ENCODE data around the gene POLE2. TPM values are rescaled to one million over a fixed set of nuclear protein-coding genes. Genes with fewer than 3 reads are reported as not detected.

Gene POLE2
- total RNA-seq, 1 donor from 2014 or later = 4.9 TPM

DNA sequence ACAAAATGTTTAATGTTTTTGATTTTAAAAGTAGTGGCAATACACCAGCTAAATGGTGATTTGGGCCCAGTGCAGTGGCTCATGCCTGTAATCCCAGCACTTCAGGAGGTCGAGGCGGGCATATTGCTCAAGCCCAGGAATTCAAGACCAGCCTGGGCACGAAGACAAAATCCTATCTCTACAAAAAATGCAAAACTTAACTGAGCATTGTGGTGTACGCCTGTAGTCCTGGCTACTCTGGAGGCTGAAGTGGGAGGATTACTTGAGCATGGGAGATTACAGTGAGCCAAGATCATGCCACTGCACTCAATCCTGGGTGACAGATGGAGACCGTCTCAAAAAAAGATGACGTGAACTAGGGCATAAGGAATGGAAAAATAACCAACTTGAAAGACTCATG lies 72.2 kb downstream of the POLE2 start:
- intact Hi-C loops (cut with DNase I) = no loop called here
- Histone ChIP-seq H3K4me3 (no peak overlapping the region), H3K4me1 (peaks cover 14% of the 10 kb centered on the region), H3K27me3 (no peaks in the 10 kb centered on the region), H3K36me3 (peaks cover 0 to 20% of the 10 kb centered on the region in 2 donors), H3K9me3 (no peaks in the 10 kb centered on the region), H3K27ac (no peak overlapping the region)
- DNase-seq (ENCODE audit: extremely low spot score in 2 of 2) = no peak
- TF ChIP-seq POLR2A (IDR thresholded peaks at IDR 0.05) = no peak
- TF ChIP-seq, protein P1, sequence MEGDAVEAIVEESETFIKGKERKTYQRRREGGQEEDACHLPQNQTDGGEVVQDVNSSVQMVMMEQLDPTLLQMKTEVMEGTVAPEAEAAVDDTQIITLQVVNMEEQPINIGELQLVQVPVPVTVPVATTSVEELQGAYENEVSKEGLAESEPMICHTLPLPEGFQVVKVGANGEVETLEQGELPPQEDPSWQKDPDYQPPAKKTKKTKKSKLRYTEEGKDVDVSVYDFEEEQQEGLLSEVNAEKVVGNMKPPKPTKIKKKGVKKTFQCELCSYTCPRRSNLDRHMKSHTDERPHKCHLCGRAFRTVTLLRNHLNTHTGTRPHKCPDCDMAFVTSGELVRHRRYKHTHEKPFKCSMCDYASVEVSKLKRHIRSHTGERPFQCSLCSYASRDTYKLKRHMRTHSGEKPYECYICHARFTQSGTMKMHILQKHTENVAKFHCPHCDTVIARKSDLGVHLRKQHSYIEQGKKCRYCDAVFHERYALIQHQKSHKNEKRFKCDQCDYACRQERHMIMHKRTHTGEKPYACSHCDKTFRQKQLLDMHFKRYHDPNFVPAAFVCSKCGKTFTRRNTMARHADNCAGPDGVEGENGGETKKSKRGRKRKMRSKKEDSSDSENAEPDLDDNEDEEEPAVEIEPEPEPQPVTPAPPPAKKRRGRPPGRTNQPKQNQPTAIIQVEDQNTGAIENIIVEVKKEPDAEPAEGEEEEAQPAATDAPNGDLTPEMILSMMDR (IDR thresholded peaks at IDR 0.05) = no peak
- no peak for TF ChIP-seq POLR2AphosphoS5 (IDR thresholded peaks at IDR 0.05; ENCODE audit: insufficient read depth in 1 of 2, low read depth in 1 of 2)

DNA sequence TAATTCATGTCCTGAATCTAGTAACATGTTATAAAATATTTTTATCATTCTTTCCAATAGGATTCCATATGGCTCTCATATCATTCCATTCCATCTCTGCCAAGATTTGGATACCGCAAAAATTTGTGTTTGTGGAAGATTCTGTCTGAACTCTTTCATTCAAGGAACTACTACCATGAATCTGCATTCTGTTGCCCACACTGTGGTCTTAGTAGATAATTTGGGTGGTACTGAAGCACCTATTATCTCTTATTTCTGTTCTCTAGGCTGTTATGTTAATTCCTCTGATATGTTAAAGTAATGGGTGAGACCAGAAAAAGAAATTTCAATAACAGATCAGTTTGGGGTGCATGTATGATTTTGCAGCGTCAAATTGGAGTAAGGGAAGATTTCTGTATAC lies 73.8 kb downstream of the POLE2 start:
- peaks cover 7% of the 10 kb centered on the region for H3K4me1 ChIP-seq
- intact Hi-C loops (cut with DNase I) = no loop called here
- DNase-seq (ENCODE audit: extremely low spot score in 2 of 2) = no peak
- no peak overlapping the region for H3K27ac ChIP-seq
- H3K27me3 ChIP-seq = no peaks in the 10 kb centered on the region
- H3K4me3 ChIP-seq = no peak overlapping the region
- TF ChIP-seq POLR2AphosphoS5 (IDR thresholded peaks at IDR 0.05; ENCODE audit: insufficient read depth in 1 of 2, low read depth in 1 of 2) (no peak), POLR2A (IDR thresholded peaks at IDR 0.05) (no peak)
- TF ChIP-seq, protein P1 (IDR thresholded peaks at IDR 0.05) = no peak
- H3K9me3 ChIP-seq = no peaks in the 10 kb centered on the region
- H3K36me3 ChIP-seq = peaks cover 0 to 20% of the 10 kb centered on the region in 2 donors

DNA sequence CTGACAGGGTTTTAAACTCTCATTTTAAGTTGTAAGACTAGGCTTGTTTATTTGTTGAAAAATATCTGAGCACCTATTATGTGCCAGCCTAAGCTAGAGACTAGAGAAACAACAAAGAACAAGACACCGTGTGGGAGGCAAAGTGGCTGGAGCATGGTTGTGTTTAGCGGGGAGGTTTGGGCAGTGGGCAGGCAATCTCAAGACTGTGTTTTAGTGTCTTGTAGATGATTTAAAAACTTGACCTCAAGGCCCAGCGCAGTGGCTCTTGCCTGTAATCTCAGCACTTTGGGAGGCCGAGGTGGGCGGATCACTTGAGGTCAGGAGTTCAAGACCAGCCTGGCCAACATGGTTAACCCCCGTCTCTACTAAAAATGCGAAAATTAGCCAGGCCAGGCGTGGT lies 75.3 kb downstream of the POLE2 start:
- TF ChIP-seq, protein P1 (IDR thresholded peaks at IDR 0.05) = no peak
- TF ChIP-seq POLR2AphosphoS5 (IDR thresholded peaks at IDR 0.05; ENCODE audit: insufficient read depth in 1 of 2, low read depth in 1 of 2) = no peak
- no peak for TF ChIP-seq POLR2A (IDR thresholded peaks at IDR 0.05)
- intact Hi-C loops (cut with DNase I) = no loop called here

DNA sequence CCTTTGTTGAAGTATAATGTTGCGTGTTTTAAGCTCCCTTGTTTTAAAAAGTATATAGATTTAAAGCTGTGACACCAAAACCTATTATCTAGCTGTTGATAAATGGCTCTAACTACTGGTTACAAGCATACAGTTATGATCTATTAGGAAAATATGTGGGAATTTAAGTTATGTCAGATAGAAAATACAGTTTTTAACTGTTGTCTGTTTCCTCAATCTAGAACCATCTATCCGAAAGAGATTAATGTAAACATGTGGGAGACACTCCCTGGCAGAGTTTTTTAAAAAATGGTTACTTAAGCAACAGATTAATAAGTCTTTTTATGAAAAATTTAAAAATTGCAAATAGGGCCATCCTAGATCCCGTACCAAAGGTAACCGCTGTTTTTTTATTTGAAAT lies 75.8 kb downstream of the POLE2 start:
- DNase-seq (ENCODE audit: extremely low spot score in 2 of 2) = no peak
- Histone ChIP-seq H3K27ac (no peak overlapping the region), H3K36me3 (peaks cover 0 to 3% of the 10 kb centered on the region in 2 donors), H3K27me3 (no peaks in the 10 kb centered on the region), H3K4me3 (no peak overlapping the region), H3K9me3 (no peaks in the 10 kb centered on the region), H3K4me1 (no peaks in the 10 kb centered on the region)
- intact Hi-C loops (cut with DNase I) = no loop called here
- TF ChIP-seq POLR2AphosphoS5 (IDR thresholded peaks at IDR 0.05; ENCODE audit: insufficient read depth in 1 of 2, low read depth in 1 of 2) = no peak
- TF ChIP-seq POLR2A (IDR thresholded peaks at IDR 0.05) = no peak
- TF ChIP-seq, protein P1 (IDR thresholded peaks at IDR 0.05) = no peak

More for the DNA sequence above, 75.3 kb downstream of the POLE2 start:
- Histone ChIP-seq H3K36me3 (peaks cover 0 to 8% of the 10 kb centered on the region in 2 donors), H3K9me3 (no peaks in the 10 kb centered on the region), H3K27me3 (no peaks in the 10 kb centered on the region), H3K4me3 (no peak overlapping the region), H3K27ac (no peak overlapping the region), H3K4me1 (no peaks in the 10 kb centered on the region)
- DNase-seq (ENCODE audit: extremely low spot score in 2 of 2) = no peak

DNA sequence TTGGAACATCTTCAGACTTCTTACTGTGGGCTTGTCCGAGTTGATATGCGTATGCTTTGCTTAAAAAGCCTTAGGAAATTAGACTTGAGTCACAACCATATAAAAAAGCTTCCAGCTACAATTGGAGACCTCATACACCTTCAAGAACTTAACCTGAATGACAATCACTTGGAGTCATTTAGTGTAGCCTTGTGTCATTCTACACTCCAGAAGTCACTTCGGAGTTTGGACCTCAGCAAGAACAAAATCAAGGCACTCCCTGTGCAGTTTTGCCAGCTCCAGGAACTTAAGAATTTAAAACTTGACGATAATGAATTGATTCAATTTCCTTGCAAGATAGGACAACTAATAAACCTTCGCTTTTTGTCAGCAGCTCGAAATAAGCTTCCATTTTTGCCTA lies 80.4 kb downstream of the POLE2 start:
- intact Hi-C loops (cut with DNase I) = no loop called here
- no peak for TF ChIP-seq POLR2AphosphoS5 (IDR thresholded peaks at IDR 0.05; ENCODE audit: insufficient read depth in 1 of 2, low read depth in 1 of 2)
- no peak for TF ChIP-seq POLR2A (IDR thresholded peaks at IDR 0.05)
- TF ChIP-seq, protein P1 (IDR thresholded peaks at IDR 0.05) = no peak

More for the DNA sequence above, 80.4 kb downstream of the POLE2 start:
- Histone ChIP-seq H3K27me3 (no peaks in the 10 kb centered on the region), H3K36me3 (no peaks in the 10 kb centered on the region), H3K4me1 (no peaks in the 10 kb centered on the region), H3K9me3 (no peaks in the 10 kb centered on the region), H3K27ac (no peak overlapping the region), H3K4me3 (no peak overlapping the region)
- no peak for DNase-seq (ENCODE audit: extremely low spot score in 2 of 2)
